GM12878 (cell line): ENCODE data around the gene UMOD. TPM values are rescaled to one million over a fixed set of nuclear protein-coding genes. Genes with fewer than 3 reads are reported as not detected.

ENCODE experiments used
- ATAC-seq: fragments of 200-7000 bp; cut with Tn5 transposase; 3 replicates; pipeline ENCODE4 v1.9.1; 2020; ENCODE audit warnings: mild to moderate bottlenecking, moderate library complexity
- BruUV-seq: library from RNA; stranded (reverse); fragments of 400-500 nt; replicated peaks from 2 replicates; lab custom pipeline; 2021; lab: Mats Ljungman, UMichigan
- CTCF ChIA-PET: fragments of 300-600 bp; sonication (Branson Sonifier 250); formaldehyde crosslinking; extraction: SDS; loops from one replicate; lab custom pipeline; 2021; ENCODE audit warnings: inconsistent platforms; lab: Yijun Ruan, JAX
- POLR2A ChIA-PET: fragments of 350-600 bp; formaldehyde crosslinking; extraction: SDS; loops from one replicate; lab custom pipeline; 2021; ENCODE audit warnings: inconsistent platforms; lab: Charles Lee
- RAD21 ChIA-PET: fragments of 300-600 bp; sonication (Branson Sonifier 250); formaldehyde crosslinking; loops from one replicate; lab custom pipeline; 2023; ENCODE audit warnings: antibody characterized with exemption; ENCODE audit not compliant: unreplicated experiment; lab: Charles Lee
- SMC1A ChIA-PET: fragments of 300-600 bp; sonication (Branson Sonifier 250); formaldehyde crosslinking; loops from one replicate; lab custom pipeline; 2023; ENCODE audit not compliant: unreplicated experiment, uncharacterized antibody; lab: Charles Lee
- DNase-seq: peaks from one replicate; pipeline ENCODE4 v3.0.0-alpha.2; 2011; ENCODE audit warnings: low read depth, low spot score
- FAIRE-seq: peaks from 3 replicates; lab custom pipeline; 2011; peaks lifted over from hg19 to GRCh38; lab: Jason Lieb, UNC
- H2AFZ ChIP-seq: 2 replicates; pipeline ENCODE4 v1.6.0; 2011; ENCODE audit warnings: low read depth, low read length, control low read depth; ENCODE audit not compliant: control insufficient read depth
- H3K27ac ChIP-seq: 2 replicates; pipeline ENCODE4 v1.5.1; 2011; ENCODE audit warnings: control low read depth; ENCODE audit not compliant: control insufficient read depth, insufficient read depth
- H3K27me3 ChIP-seq, 2 experiments: replicated peaks in 1 of 2; 2 replicates each; pipeline versions ENCODE4 v1.6.0 to v1.6.1; 2011; ENCODE audit warnings: low read length in 1 of 2; ENCODE audit not compliant: control insufficient read depth in 2 of 2, insufficient read depth in 2 of 2
- H3K36me3 ChIP-seq, 2 experiments: 2 replicates each; pipeline ENCODE4 v1.5.1; 2011; ENCODE audit warnings: low read length in 1 of 2; ENCODE audit not compliant: control insufficient read depth in 2 of 2, insufficient read depth in 2 of 2
- H3K4me1 ChIP-seq: 2 replicates; pipeline ENCODE4 v1.6.1; 2011; ENCODE audit warnings: mild to moderate bottlenecking, low read length, moderate library complexity, mixed read lengths; ENCODE audit not compliant: control insufficient read depth, insufficient read depth
- H3K4me2 ChIP-seq: 2 replicates; pipeline ENCODE4 v1.6.0; 2011; ENCODE audit warnings: control low read depth; ENCODE audit not compliant: control insufficient read depth, insufficient read depth
- H3K4me3 ChIP-seq: fragments of 200-600 bp; sonication (generic); 2 replicates; pipeline ENCODE4 v1.5.1; 2016
- H3K79me2 ChIP-seq: 2 replicates; pipeline ENCODE4 v1.6.0; 2011; ENCODE audit warnings: low read length; ENCODE audit not compliant: control insufficient read depth, insufficient read depth
- H3K9ac ChIP-seq: 2 replicates; pipeline ENCODE4 v1.8.0; 2011; ENCODE audit warnings: low read length, control low read depth, mixed read lengths; ENCODE audit not compliant: control insufficient read depth, insufficient read depth
- H3K9me3 ChIP-seq: replicated peaks from 3 replicates; pipeline ENCODE4 v1.5.1; 2011; ENCODE audit warnings: mild to moderate bottlenecking, low read length; ENCODE audit not compliant: control insufficient read depth, insufficient read depth
- H4K20me1 ChIP-seq: 2 replicates; pipeline ENCODE4 v1.6.0; 2011; ENCODE audit not compliant: control insufficient read depth, insufficient read depth
- EED ChIP-seq: sonication (generic); IDR thresholded peaks from 2 replicates; pipeline ENCODE4 v1.6.1; 2016; ENCODE audit warnings: antibody characterized with exemption, low read depth
- HDAC2 ChIP-seq: fragments of 200-600 bp; sonication (generic); IDR thresholded peaks from 2 replicates; pipeline ENCODE4 v1.6.1; 2017
- LARP7 ChIP-seq: fragments of 450-650 bp; IDR thresholded peaks from 2 replicates; pipeline ENCODE4 v1.6.1; 2017; ENCODE audit warnings: mild to moderate bottlenecking
- NR2C2 ChIP-seq: IDR thresholded peaks from 2 replicates; pipeline ENCODE4 v1.6.1; 2011; ENCODE audit warnings: borderline replicate concordance, low read depth; ENCODE audit not compliant: control insufficient read depth, insufficient read length
- STAT3 ChIP-seq: IDR thresholded peaks from 2 replicates; pipeline ENCODE4 v1.6.1; 2011; ENCODE audit warnings: low read depth, low read length, improper control_type of control experiment
- SUPT20H ChIP-seq: IDR thresholded peaks from 2 replicates; pipeline ENCODE4 v1.6.1; 2011; ENCODE audit warnings: low read depth, mild to moderate bottlenecking, low read length, moderate library complexity, borderline replicate concordance; ENCODE audit not compliant: control insufficient read depth
- TBL1XR1 ChIP-seq: IDR thresholded peaks from 2 replicates; pipeline ENCODE4 v1.6.1; 2012; ENCODE audit warnings: low read depth, low read length, improper control_type of control experiment
- TCF3 ChIP-seq: IDR thresholded peaks from 2 replicates; pipeline ENCODE4 v1.6.1; 2012; ENCODE audit warnings: low read depth, mild to moderate bottlenecking, low read length, borderline replicate concordance; ENCODE audit not compliant: insufficient read depth
- YBX1 ChIP-seq: fragments of 450-650 bp; IDR thresholded peaks from 2 replicates; pipeline ENCODE4 v1.6.1; 2016; ENCODE audit warnings: antibody characterized with exemption
- ZNF274 ChIP-seq: IDR thresholded peaks from one replicate; pipeline ENCODE4 v1.8.0; 2011; ENCODE audit not compliant: insufficient read length, insufficient read depth
- WGBS: methylation state at CpG from one replicate; pipeline ENCODE4 v1.1.6; 2016; ENCODE audit warnings: low lambda C conversion rate; ENCODE audit not compliant: insufficient replicate concordance, insufficient coverage; ENCODE audit errors: missing lambda C conversion rate; 5-methylcytosine and 5-hydroxymethylcytosine counted together
- in situ Hi-C: fragments of 300-500 bp; cut with MboI; formaldehyde crosslinking; loops from 9 replicates; pipeline ENCODE4 v1.14.3; 2018; ENCODE audit warnings: mixed read lengths
- intact Hi-C: fragments of 100-400 bp; cut with micrococcal nuclease; formaldehyde crosslinking; loops from one replicate; pipeline ENCODE4 v1.14.2; 2022; ENCODE audit not compliant: unreplicated experiment
- polyA plus RNA-seq, 11 experiments: library from polyadenylated mRNA; depleted of rRNA in 4 of 11; unstranded in 6 of 11; stranded (reverse) in 5 of 11; fragments of >200 nt; fragmentation: Nextera tagmentation in 4 of 11; fragmentation: Illumina TruSeq in 1 of 11; extraction: Ambion mirVana in 4 of 11; extraction: Trizol in 1 of 11; gene quantifications; 1 replicate in 1 of 11; 2 replicates in 10 of 11; pipeline versions ENCODE4 v1.2.1 to v1.2.3, GENCODE V29; 2011 to 2016; ENCODE audit warnings: inconsistent platforms in 2 of 11, missing spikeins in 2 of 11, low read depth in 1 of 11
- total RNA-seq, 4 experiments: library from RNA; depleted of rRNA in 3 of 4; stranded (reverse); fragments of >200 nt in 3 of 4; fragmentation: Illumina TruSeq in 1 of 4; extraction: Trizol in 1 of 4; gene quantifications; 2 replicates each; pipeline versions ENCODE4 v1.2.1 to v1.2.3, GENCODE V29; 2013 to 2021
- TF ChIP-seq, protein P1 (sequence below): IDR thresholded peaks from 2 replicates; pipeline ENCODE4 v1.6.1; 2011; ENCODE audit warnings: borderline replicate concordance, low read depth, mild to moderate bottlenecking, moderate library complexity, low read length; ENCODE audit not compliant: insufficient read depth, poor library complexity, severe bottlenecking
- TF ChIP-seq, protein P2 (sequence below): fragments of 450-650 bp; IDR thresholded peaks from 2 replicates; pipeline ENCODE4 v1.6.1; 2017; ENCODE audit warnings: antibody characterized with exemption, mild to moderate bottlenecking, moderate library complexity

Gene UMOD
- total and polyA plus RNA-seq, 10 of the 15 experiments (the other 5 are each of a cell fraction or from before 2014, with no cell fraction given): not detected

DNA sequence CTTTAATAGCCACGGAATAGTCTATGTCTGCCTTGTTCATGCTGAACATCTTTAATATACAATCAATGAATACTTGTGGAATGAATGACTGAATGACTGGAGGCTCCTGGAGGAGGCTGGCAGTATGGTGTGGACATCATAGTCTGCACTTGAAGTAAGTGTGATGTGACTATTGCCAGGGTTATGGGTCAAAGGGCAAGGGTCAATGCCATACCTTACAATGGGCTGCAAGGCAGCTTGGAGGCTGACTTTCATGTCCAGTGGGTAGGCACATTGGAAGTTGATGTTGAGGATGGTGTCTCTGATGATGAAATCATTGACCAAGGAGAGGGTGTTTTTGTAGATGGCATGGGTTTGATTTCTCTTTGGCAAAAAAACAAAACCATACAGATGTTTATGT, 33.1 kb downstream of the UMOD start:
- FAIRE-seq (no peak), ATAC-seq (no peak), DNase-seq (no peak)
- intact Hi-C loops: no loop called here
- no peaks in the 10 kb centered on the region for H3K79me2 ChIP-seq
- H3K4me2 ChIP-seq: no peak overlapping the region
- no TSS peak for BruUV-seq
- ChIA-PET CTCF (interaction anchor here (1.9 kb wide), 1 partner anchor 19 kb away, joined by 5 read pairs; no protein-coding TSS in a partner anchor), RAD21 (no interaction called here), POLR2A (no interaction called here)
- no peak overlapping the region for H2AFZ ChIP-seq
- in situ Hi-C loops: no loop called here
- no peaks in the 10 kb centered on the region for H3K9me3 ChIP-seq
- 0% methylated on average over 1 of the region's 1 CpG for WGBS
- H3K27me3 ChIP-seq: no peaks in the 10 kb centered on the region
- H3K4me3 ChIP-seq: no peak overlapping the region
- H3K36me3 ChIP-seq: no peaks in the 10 kb centered on the region
- no peak for TF ChIP-seq HDAC2
- TF ChIP-seq NR2C2: no peak
- TF ChIP-seq EED: no peak
- no peak for TF ChIP-seq ZNF274
- TF ChIP-seq TCF3: no peak
- no peak for TF ChIP-seq LARP7
- no peak for TF ChIP-seq YBX1
- TF ChIP-seq, protein P1, sequence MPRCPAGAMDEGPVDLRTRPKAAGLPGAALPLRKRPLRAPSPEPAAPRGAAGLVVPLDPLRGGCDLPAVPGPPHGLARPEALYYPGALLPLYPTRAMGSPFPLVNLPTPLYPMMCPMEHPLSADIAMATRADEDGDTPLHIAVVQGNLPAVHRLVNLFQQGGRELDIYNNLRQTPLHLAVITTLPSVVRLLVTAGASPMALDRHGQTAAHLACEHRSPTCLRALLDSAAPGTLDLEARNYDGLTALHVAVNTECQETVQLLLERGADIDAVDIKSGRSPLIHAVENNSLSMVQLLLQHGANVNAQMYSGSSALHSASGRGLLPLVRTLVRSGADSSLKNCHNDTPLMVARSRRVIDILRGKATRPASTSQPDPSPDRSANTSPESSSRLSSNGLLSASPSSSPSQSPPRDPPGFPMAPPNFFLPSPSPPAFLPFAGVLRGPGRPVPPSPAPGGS: no peak
- TF ChIP-seq SUPT20H: no peak
- no peak for TF ChIP-seq TBL1XR1
- TF ChIP-seq, protein P2, sequence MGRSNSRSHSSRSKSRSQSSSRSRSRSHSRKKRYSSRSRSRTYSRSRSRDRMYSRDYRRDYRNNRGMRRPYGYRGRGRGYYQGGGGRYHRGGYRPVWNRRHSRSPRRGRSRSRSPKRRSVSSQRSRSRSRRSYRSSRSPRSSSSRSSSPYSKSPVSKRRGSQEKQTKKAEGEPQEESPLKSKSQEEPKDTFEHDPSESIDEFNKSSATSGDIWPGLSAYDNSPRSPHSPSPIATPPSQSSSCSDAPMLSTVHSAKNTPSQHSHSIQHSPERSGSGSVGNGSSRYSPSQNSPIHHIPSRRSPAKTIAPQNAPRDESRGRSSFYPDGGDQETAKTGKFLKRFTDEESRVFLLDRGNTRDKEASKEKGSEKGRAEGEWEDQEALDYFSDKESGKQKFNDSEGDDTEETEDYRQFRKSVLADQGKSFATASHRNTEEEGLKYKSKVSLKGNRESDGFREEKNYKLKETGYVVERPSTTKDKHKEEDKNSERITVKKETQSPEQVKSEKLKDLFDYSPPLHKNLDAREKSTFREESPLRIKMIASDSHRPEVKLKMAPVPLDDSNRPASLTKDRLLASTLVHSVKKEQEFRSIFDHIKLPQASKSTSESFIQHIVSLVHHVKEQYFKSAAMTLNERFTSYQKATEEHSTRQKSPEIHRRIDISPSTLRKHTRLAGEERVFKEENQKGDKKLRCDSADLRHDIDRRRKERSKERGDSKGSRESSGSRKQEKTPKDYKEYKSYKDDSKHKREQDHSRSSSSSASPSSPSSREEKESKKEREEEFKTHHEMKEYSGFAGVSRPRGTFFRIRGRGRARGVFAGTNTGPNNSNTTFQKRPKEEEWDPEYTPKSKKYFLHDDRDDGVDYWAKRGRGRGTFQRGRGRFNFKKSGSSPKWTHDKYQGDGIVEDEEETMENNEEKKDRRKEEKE: no peak
- no peak for TF ChIP-seq STAT3
- TF ChIP-seq, all 136 proteins: peak for 0
- H3K9ac ChIP-seq: no peak overlapping the region
- no peaks in the 10 kb centered on the region for H4K20me1 ChIP-seq
- H3K27ac ChIP-seq: no peak overlapping the region
- H3K4me1 ChIP-seq: no peaks in the 10 kb centered on the region
- SMC1A ChIA-PET: interaction anchor here (1.6 kb wide), 1 partner anchor 18 kb away, joined by 3 read pairs; no protein-coding TSS in a partner anchor
